HG02678 (cell line): Measurements from ENCODE around the gene TCIRG1.

Source experiments
- ATAC-seq: cut with Tn5 transposase; IDR thresholded peaks from one replicate; pipeline ENCODE4 v1.9.1; 2021; ENCODE audit warnings: mild to moderate bottlenecking, moderate library complexity; ENCODE audit not compliant: unreplicated experiment

TCIRG1 gene

GRCh38 chr11:68049509-68050370 lies 10.9 kb downstream of the TCIRG1 start:
- ATAC-seq: no peak

GRCh38 chr11:68050371-68050841 lies 11.6 kb downstream of the TCIRG1 start:
- ATAC-seq: no peak

GRCh38 chr11:68051191-68052136 lies 12.6 kb downstream of the TCIRG1 start:
- ATAC-seq: no peak

GRCh38 chr11:68052137-68052873 lies 13.5 kb downstream of the TCIRG1 start:
- no peak for ATAC-seq

GRCh38 chr11:68053117-68053516 lies 14.3 kb downstream of the TCIRG1 start:
- ATAC-seq: no peak

GRCh38 chr11:68053981-68054812 lies 15.4 kb downstream of the TCIRG1 start:
- no peak for ATAC-seq

GRCh38 chr11:68056317-68057285 lies 17.8 kb downstream of the TCIRG1 start:
- ATAC-seq: no peak

GRCh38 chr11:68057807-68058206 lies 19.0 kb downstream of the TCIRG1 start:
- no peak for ATAC-seq

- no peak for ATAC-seq
Observed at GRCh38 chr11:68061508-68061907, 22.7 kb downstream of the TCIRG1 start.

- ATAC-seq: no peak
Observed at GRCh38 chr11:68064926-68065325, 26.1 kb downstream of the TCIRG1 start.

- no peak for ATAC-seq
Observed at GRCh38 chr11:68065841-68066240, 27.0 kb downstream of the TCIRG1 start.

GRCh38 chr11:68066742-68067141 lies 27.9 kb downstream of the TCIRG1 start:
- ATAC-seq: no peak

GRCh38 chr11:68067991-68068390 lies 29.2 kb downstream of the TCIRG1 start:
- ATAC-seq: no peak

GRCh38 chr11:68071281-68072048 lies 32.6 kb downstream of the TCIRG1 start:
- no peak for ATAC-seq

GRCh38 chr11:68074584-68075352 lies 35.9 kb downstream of the TCIRG1 start:
- ATAC-seq: no peak

- ATAC-seq: no peak
Observed at GRCh38 chr11:68076371-68077042, 37.7 kb downstream of the TCIRG1 start.
